SH-SY5Y (cell line): ENCODE data around the gene DNAL4.

ENCODE experiments used
- GATA2 ChIP-seq: IDR thresholded peaks from 2 replicates; pipeline ENCODE4 v1.6.1; 2011; ENCODE audit warnings: mild to moderate bottlenecking, low read depth, low read length
- GATA3 ChIP-seq: IDR thresholded peaks from 2 replicates; pipeline ENCODE4 v1.6.1; 2011; ENCODE audit warnings: low read depth, mild to moderate bottlenecking, low read length, moderate library complexity

The DNAL4 gene

DNA sequence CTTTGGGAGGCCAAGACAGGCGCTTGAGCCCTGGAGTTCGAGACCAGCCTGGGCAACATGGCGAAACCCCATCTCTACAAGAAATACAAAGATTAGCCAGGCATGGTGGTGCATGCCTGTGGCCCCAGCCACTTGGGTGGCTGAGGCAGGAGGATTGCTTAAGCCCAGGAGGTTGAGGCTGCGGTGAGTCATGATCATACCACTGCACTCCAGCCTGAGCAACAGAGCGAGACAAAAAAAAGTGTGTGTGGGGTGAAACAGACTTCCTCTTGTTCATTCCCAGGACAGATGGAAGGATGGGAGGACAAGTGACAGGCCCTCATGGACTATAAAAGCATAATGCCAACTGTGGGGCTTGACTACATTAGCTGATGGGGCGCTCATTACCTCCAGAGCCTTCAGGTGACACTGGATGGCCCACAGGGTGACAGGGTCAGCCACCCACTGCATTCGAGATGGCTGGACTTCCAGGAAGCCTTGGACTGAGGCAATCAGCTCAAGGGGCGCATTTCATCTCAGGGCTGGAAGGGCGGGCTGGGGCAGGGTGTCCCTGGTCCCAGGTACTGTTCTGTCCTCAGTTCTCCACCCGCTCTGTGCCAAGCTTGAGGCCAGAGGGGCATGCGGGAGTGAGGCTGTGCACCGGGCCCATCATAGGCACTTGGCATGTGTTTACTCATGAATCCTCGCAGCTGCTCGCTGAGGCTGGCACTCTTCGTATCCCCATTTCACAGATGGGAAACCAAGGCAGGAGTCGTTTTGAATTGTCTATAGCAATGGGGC lies 37.4 kb upstream of the DNAL4 start:
- TF ChIP-seq GATA2 (no peak), GATA3 (no peak)

DNA sequence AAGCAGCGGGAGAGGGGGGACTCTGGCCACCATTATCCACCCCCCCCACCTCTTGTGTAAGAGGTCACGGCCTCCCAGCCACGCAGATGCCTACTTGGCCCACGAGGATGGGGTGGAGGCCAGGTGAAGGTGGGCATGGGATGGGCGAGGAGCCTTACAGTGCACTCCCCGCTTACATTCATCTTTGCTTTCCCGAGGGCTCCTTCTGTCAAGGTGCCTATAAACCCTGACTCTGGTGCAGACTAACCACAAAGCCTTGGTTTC lies 36.8 kb upstream of the DNAL4 start:
- TF ChIP-seq GATA2 (no peak), GATA3 (no peak)

DNA sequence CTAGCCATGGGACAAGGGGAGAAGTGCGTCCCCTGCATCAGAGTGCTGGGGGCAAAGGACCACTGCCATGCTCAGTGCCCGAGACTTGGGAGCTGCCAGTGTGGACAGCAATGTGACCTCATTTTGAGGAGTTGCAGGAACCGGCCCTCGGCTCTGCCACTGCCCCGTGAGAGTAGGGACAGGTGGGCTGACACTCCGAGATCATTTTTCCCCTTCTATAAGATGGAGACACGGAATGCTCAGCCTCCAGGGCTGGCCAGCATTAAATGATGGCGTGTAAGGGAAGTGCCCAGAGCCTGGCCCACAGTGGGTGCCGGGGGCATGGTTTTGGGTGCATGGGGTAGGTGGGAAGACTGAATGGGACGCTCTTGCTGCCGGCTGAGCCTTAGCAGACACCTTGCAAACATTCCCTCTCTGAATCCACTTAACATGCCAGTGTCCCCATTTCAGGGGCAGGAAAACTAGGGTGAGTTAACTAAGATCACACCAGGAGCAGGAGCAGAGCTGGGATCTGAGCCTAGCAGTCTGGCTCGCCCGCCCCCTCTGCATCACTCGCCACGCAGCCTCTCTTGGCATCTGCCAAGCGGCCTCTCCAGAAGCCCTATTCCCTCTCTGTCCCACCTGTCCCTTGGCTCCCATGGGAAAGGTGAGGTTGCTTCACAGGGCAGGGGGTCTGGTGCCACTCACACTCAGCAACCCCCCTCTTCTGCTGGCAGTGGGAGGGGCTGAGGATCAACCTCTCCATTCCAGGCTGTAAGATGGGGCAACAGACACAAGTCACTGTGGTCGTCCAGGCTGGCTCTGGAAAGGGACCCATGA lies 36.3 kb upstream of the DNAL4 start:
- TF ChIP-seq GATA2 (no peak), GATA3 (no peak)

DNA sequence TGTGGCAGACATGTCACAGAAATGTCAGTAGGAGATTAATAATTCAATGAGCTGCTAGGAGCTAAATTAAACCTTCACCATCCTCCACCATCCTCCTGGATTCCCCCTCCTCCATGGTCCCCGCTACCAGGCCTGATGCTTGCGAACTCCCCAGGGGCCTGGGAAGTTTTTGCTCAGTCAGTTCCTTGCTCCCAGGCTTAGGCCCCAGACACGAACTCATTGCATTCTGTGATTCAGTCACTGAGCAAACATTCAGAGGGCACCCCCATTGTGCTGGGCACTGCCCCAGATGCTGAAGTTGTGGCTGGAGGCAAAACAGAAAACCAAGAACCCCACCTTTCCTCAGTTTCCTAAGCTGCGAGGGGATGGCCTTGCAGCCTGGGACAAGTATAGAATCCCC lies 35.5 kb upstream of the DNAL4 start:
- TF ChIP-seq GATA2 (no peak), GATA3 (no peak)

DNA sequence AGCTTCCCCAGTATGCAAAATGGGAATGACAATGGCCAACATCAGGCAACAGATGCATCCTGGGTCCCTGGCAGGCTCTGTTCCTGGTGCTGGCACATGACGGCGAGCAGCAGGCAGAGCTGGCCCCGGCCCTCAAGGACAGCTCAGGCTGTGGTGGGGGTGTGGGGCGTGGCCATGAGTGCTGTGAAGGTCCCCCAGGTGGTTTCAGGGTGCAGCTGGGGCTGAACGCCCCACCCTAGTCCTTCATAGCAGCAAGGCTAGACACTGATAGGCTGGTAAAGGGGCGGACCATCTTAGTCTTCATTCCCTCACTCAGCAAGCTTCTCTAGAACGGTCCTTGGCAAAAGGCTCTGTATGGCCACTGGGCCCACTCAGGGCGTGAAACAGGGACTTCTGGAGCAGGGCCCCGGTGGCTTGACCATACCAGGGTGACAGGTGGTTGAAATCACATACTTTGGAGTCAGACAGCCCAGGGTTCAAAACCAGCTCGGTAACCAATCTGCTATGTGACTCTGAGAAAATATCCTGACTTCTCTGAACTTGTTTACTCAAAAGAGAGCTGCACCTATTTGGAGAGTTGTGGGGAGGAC lies 34.8 kb upstream of the DNAL4 start:
- TF ChIP-seq GATA3 (no peak), GATA2 (no peak)

DNA sequence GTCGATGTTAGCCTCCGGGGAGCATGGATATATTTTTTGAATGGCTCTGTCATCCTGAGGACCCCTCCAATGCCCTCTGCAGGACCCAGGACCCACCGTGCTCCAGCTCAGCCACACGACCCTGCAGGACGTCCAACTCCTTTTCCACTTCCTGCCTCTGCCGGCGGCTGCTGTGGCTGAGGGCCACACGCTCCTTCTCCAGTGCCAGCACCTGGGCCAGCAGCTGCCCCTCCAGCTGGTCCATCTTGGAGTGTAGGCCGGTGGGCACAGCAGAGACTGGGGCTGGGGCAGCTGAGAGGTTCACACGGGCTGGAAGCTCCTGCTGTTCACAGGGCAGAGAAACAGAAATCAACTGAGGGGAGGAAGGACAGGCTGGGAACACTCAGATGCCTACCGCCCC lies 34.2 kb upstream of the DNAL4 start:
- TF ChIP-seq GATA3 (no peak), GATA2 (no peak)

DNA sequence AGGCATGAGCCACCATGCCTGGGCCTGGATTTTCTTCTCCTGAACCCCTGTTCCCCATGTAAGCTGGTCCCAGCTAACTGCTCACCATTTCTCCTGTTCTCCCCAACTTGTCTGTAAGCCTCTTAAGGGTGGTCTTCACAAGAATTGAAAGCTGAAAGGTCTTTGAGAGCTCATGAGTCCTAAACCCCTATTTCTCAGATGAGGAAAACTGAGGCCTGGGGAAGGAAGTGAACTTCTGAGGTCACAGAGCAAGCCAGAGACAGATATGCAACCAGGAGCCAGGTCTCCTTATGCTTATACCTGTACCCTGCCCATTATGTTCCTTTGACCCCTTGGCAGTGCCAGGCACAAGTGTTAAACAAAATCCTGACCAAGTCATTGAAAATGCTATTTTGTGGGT lies 33.6 kb upstream of the DNAL4 start:
- TF ChIP-seq GATA2 (no peak), GATA3 (no peak)

DNA sequence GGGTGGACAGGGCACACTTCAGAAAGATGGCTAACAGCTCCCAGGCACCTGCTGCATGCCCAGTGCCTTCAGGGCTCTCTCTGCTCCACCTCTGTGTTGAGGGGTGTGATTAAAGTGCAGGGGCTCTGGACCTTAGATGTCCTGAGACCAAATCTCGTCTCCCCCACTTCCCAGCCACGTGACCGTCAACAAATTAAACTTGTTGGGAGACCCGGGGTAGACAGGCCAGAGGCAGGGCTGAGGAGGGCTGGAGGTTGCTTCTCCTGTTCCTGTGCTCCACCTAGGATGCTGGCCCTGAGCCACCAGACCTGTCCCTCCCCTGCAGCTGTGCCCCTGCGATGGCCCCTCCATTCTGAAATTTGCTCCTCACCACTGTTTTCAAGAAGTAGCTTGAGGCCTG lies 32.9 kb upstream of the DNAL4 start:
- TF ChIP-seq GATA3, result no peak
- no peak for TF ChIP-seq GATA2

DNA sequence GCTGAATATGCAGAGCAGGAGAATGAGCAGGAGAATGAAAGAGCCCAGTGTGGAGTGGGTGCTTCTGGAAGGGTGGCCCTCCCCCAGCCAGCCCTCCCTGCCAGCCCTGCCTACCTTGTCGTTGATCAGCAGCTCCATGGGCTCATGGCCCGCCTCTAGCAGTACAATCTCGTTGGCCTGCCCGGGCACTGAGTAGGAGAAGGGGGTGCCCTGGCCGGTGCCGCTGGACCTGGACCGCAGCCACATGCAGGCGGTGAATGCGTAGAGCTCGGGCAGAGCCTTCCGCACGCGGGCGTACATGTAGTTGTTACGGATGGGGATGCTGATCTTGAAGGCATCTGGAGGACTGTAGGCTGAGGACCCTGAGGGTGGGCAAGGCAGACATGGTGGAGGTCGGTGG lies 32.4 kb upstream of the DNAL4 start:
- TF ChIP-seq GATA3, result no peak
- TF ChIP-seq GATA2, result no peak

DNA sequence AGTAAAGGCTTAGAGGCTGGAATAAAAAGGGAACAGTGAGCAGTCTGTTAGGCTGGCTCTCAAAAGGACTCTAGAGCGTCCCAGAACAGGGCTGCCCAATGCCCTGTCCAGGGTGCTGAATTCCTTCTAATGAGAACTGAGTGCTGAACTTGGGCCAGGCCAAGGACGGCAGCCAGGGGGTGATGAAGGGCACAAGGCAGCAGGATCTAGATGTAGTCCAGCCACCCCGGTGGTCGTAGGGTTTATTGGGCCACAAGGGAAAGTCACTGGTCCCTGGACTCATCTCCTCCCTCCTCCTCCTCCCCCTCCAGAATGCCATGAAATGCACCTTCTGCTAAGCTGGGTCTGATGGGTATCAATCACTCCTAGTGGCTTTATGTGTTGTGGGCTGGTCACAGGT lies 30.6 kb upstream of the DNAL4 start:
- no peak for TF ChIP-seq GATA3
- no peak for TF ChIP-seq GATA2

DNA sequence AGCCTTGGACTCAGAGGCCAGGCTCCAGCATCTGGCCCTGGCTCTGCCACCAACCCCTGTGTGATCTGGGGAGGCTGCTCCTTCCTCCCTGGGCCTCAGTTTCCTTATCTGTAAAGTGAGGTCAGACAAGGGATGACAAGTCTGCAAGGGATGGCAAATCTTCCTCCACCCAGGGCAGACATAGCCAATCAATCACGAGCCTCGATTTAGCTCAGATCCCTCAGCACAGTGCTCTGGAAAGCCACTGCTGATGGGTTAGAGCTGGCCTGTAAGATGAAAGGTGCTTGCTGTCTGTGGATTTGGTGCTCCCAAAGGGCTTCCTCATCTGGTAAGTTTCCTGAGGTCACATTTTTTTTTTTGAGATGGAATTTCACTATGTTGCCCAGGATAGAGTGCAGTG lies 29.7 kb upstream of the DNAL4 start:
- TF ChIP-seq GATA2 (no peak), GATA3 (no peak)

DNA sequence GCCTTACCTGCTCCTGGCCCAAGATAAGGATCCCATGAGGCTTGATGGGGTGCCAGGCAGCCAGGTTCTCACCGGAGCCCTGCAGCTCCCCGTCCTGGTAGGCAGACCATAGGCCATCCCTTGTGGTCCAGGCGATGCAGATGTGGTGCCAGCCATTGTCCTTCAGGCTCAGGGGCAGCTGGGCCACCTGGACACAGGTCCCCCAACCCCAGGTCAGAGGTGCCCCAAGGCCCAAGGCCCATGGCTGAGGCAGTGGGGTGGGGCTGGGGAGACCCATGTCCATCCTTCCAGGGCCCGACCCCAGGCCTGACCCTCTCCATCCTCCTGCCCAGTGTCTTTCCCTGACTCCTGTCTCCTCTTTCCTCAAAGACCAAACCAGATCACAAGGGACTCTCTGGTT lies 29.1 kb upstream of the DNAL4 start:
- TF ChIP-seq GATA2 (no peak), GATA3 (no peak)

DNA sequence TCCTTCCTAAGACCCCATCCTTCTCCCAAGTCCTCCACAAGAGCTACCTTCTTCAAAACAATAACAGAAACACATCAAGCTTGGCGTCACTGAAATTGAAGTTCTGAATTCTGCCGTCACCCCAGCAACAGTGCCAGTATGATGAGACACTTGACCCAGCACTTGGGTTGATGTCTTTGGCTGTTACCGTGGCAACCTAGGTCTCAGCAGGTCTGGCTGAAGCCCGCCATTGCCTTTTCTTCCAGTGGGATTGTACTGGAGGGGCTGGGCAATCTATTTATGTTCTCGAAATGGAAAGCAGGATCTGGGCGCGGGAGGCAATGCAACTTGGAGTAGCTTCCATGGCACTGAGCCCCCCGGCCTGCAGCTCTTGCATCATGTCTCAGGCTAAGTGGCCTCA lies 26.1 kb upstream of the DNAL4 start:
- TF ChIP-seq GATA3, result no peak
- no peak for TF ChIP-seq GATA2

DNA sequence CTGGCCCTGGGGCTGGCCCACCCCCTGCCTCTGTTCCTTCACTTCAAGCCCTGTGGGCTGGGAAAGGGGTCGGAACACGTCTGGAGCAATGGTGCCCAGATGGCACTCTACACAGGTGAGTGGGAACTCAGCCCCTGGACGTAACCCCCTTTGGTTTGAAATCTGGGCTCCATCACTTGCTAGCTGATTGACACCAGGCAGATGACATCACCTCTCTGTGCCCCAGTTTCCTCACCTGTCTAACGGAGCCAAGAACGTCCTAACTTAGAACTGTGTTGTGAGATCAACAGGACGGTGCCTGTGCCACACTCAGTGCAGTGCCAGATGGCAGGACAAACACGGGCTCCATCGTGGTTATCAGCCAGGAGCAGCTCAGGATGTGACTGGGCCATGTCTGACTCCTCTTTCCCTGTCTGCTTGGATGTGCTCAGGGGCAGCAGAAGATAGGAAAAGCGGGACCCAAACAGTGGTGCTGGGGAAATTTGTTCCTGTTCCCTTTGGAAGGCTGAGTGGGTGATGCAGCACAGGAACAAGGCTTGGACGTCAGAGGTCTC lies 25.5 kb upstream of the DNAL4 start:
- no peak for TF ChIP-seq GATA2
- TF ChIP-seq GATA3, result no peak

DNA sequence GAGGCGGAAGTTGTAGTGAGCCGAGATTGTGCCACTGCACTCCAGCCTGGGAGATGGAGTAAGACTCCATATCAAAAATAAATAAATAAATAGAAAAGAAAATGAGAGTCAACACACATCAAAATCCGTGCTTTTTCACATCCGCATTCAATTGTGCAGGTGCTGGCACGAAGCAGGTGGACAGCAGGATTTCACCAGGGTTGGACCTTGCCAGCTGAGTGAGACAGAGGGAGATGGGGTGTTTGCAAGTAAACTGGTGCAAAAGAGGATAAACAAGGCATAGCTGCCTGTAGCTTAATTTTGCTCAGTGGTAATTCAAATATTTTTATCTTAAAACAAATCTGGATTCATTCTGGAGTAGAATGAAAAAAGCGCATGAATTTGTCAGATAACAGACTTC lies 23.3 kb upstream of the DNAL4 start:
- TF ChIP-seq GATA2 (no peak), GATA3 (no peak)
